ENCODE measurements around the gene TBC1D9B. TPM values are rescaled to one million over a fixed set of nuclear protein-coding genes. Genes with fewer than 3 reads are reported as not detected.

The TBC1D9B gene
- total and polyA plus RNA-seq, 8 donors, result 42.1 to 87.2 (median 54.9) TPM

DNA sequence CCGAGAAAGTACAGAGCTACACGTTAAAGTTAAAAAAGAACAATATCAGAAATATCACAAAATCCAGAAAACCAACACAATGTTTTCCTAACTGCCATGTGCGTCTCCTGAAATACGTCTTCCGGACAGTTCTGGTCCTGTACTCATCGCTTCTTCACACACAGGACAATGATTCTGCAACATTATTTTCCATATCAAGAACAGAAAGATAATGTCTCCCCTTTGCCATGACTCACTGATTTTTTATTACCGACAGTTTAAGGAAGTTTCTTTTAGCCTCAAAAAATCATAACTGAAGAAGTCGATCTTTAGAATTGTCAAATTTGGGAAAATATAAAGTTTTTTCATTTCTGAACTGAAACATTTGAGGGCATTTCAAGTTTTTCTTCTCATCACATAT, 2.5 kb downstream of the TBC1D9B start:
- no peak for DNase-seq
- Histone ChIP-seq H3K27me3 (no peaks in the 10 kb centered on the region), H3K9me3 (no peaks in the 10 kb centered on the region), H3K27ac (no peak overlapping the region), H3K4me3 (no peak overlapping the region), H3K4me1 (peaks cover 0 to 9% (median 4%) of the 10 kb centered on the region in 3 donors), H3K36me3 (no peaks in the 10 kb centered on the region)
- TF ChIP-seq, protein P1, sequence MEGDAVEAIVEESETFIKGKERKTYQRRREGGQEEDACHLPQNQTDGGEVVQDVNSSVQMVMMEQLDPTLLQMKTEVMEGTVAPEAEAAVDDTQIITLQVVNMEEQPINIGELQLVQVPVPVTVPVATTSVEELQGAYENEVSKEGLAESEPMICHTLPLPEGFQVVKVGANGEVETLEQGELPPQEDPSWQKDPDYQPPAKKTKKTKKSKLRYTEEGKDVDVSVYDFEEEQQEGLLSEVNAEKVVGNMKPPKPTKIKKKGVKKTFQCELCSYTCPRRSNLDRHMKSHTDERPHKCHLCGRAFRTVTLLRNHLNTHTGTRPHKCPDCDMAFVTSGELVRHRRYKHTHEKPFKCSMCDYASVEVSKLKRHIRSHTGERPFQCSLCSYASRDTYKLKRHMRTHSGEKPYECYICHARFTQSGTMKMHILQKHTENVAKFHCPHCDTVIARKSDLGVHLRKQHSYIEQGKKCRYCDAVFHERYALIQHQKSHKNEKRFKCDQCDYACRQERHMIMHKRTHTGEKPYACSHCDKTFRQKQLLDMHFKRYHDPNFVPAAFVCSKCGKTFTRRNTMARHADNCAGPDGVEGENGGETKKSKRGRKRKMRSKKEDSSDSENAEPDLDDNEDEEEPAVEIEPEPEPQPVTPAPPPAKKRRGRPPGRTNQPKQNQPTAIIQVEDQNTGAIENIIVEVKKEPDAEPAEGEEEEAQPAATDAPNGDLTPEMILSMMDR (IDR thresholded peaks at IDR 0.05), result no peak
- no peak for FAIRE-seq
- ATAC-seq, result no peak
- intact Hi-C loops (cut with DNase I), result no loop called here
- 89 to 90% methylated on average over 8 of the region's 8 CpGs for whole genome bisulfite sequencing, 2 donors

DNA sequence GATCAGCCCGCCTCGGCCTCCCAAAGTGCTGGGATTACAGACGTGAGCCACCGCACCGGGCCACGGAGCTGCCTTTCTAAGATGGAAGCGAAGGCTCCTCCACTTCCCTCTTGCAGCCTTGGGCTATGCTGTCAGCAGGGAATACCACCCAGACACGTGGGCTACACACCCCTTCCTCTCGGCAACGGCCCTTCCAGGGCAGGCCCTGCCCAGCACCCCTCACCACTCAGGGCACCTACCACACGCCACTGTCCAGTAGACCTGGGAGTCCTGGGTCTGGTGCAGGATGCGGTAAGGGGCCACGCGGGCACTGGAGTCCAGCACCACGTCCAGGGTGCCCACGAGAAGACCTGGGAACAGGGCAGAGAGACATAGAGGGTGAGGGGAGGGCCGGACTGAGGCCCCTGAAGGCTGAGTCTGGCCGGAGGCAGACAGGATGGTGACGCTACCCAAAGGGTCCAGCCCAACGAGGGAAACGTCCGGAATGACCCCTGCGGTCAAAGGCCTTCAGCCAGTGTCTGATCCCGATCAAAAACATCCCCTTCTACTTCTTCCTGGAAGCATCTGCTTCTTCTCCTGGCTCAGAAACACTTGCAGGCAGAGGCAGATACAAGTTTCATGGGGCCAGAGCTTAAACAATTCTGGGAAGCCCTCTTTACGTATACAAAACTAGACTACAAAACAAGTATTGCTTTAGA, 3.1 kb downstream of the TBC1D9B start:
- 94% methylated on average over 25 of the region's 25 CpGs for WGBS, 2 donors
- ATAC-seq, result no peak
- Histone ChIP-seq H3K4me3 (no peak overlapping the region), H3K4me1 (peaks cover 0 to 9% (median 4%) of the 10 kb centered on the region in 3 donors), H3K27ac (no peak overlapping the region), H3K36me3 (no peaks in the 10 kb centered on the region), H3K9me3 (no peaks in the 10 kb centered on the region), H3K27me3 (no peaks in the 10 kb centered on the region)
- intact Hi-C loops (cut with DNase I), result loop anchor here in 1 of 3 donors (5.0 kb wide), 1 partner anchor 102 kb away; no protein-coding TSS in a partner anchor
- no peak for DNase-seq
- TF ChIP-seq, protein P1 (IDR thresholded peaks at IDR 0.05), result no peak
- FAIRE-seq, result no peak

DNA sequence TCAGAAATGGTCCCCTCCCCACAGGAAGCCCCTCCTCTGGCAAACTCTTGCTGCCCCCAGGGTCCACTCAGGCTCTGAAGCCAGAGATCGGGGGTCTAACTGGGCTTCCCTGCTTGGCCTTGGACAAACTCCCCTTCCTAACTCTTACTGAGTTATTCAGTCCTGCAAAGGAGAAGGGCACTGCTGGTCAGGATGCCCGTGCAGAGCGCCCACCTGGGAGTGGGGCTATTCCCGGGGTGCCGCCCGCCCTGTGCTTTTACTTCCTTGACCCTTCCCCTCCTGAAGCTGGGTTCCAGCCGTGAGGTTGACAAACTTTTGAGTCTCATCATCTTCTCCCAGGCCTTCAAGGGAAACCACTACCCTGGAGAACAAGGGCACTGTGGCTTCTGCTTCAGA, 4.9 kb downstream of the TBC1D9B start:
- Histone ChIP-seq H3K36me3 (peaks cover 0 to 17% (median 10%) of the 10 kb centered on the region in 3 donors), H3K27ac (no peak overlapping the region), H3K27me3 (no peaks in the 10 kb centered on the region), H3K9me3 (no peaks in the 10 kb centered on the region), H3K4me1 (peaks cover 0 to 4% (median 4%) of the 10 kb centered on the region in 3 donors), H3K4me3 (no peak overlapping the region)
- intact Hi-C loops (cut with DNase I), result loop anchor here in 1 of 3 donors (5.0 kb wide), 1 partner anchor 100 kb away; no protein-coding TSS in a partner anchor
- ATAC-seq, result no peak
- WGBS, 2 donors, result 92 to 93% methylated on average over 7 of the region's 7 CpGs
- no peak for DNase-seq
- FAIRE-seq, result no peak
- TF ChIP-seq, protein P1 (IDR thresholded peaks at IDR 0.05), result no peak

DNA sequence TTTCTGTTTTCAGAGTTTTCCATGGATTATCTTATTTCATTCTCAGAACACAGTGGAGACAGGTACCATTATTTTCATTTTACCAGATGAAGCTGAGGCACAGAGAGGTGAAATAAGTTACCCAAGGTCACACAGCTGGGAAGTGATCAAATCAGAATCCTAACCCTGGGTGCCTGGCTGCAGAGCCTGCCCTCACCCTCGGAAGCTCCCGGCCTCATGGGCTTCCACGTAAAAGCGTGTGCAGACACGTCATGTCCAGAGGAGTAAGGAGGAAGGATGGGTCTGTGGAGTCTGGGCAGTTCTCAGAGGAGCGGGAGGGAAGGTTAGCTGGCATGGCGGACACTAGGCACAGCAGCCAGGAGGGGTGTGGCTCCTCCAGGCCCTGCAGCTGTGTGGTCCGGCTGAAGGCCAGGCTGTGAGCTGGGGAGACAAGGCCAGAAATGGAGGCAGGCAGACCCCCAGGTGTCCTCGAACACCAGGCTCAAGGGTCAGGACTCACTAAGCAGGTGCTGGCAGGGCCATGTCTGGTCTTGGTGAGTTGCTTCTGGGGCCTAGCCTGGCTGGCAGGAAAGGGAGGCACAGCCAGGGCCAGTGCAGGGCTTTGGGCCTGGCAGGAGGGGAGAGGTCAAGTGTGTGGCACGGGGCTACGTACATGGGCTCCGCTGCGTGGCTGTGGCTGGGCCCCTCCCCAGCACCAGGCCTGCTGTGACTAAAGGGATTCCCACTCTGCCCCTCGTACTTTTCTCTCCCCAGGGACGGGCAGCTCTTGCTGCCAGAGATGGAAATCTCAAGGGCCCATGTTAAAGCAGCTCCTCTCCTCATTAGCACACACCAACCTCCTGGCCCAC, 5.6 kb downstream of the TBC1D9B start:
- 89% methylated on average over 15 of the region's 15 CpGs for WGBS, 2 donors
- FAIRE-seq (no peak), DNase-seq (no peak), ATAC-seq (no peak)
- peaks cover 0 to 22% (median 10%) of the 10 kb centered on the region in 3 donors for H3K36me3 ChIP-seq
- H3K4me1 ChIP-seq, result peaks cover 0 to 4% (median 4%) of the 10 kb centered on the region in 3 donors
- intact Hi-C loops (cut with DNase I), result loop anchor here in 1 of 3 donors (5.0 kb wide), 1 partner anchor 100 kb away; no protein-coding TSS in a partner anchor
- H3K27ac ChIP-seq, result no peak overlapping the region
- TF ChIP-seq, protein P1 (IDR thresholded peaks at IDR 0.05), result no peak
- H3K9me3 ChIP-seq, result no peaks in the 10 kb centered on the region
- no peaks in the 10 kb centered on the region for H3K27me3 ChIP-seq
- H3K4me3 ChIP-seq, result no peak overlapping the region

Measured in pancreas (tissue), 10 donors.